SU-DHL-6 (cell line): ENCODE measurements around the gene TP53BP2.

ENCODE experiments used
- CTCF ChIP-seq: fragments of 200-600 bp; sonication (generic); IDR thresholded peaks from one replicate; pipeline ENCODE4 v1.5.1; 2017; ENCODE audit warnings: antibody characterized with exemption, mild to moderate bottlenecking, low read length, moderate library complexity; ENCODE audit not compliant: insufficient read depth, poor library complexity, severe bottlenecking
- EZH2phosphoT487 ChIP-seq: fragments of 200-600 bp; sonication (generic), shearing (Covaris generic); conservative IDR thresholded peaks from 2 replicates; pipeline ENCODE4 v1.6.1; 2018; ENCODE audit warnings: mild to moderate bottlenecking, antibody characterized with exemption, low read length, moderate library complexity, mixed read lengths

- TF ChIP-seq CTCF (no peak), EZH2phosphoT487 (no peak)
Observed at GRCh38 chr1:223748405-223748772, 97.4 kb downstream of the TP53BP2 start.
